Measurements from ENCODE around the gene TAGLN.
"Not testable (repeated sequence)": the region's sequence is repeated elsewhere in the genome, so short reads cannot be mapped to it uniquely, and the experiment has no call there.

TAGLN gene

DNA sequence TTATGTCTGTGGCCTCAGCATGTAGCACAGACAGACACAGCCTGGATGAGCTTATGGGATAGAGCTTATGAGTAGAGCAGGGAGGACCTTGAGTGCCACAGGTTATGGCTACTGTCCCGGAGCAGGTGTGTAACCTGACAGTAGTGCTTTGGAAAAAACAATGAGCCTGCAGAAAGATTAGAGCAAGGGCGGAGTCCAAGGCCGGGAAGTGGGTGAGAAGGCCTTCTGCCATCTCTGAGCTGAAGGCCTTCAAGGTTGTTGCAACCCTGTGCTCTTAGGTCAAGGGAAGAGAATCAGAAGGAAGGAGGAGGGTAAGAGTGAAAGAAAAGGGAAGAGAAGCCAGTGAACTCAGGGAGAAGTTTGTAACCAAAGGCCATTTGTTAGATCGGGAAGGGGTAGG lies 3.9 kb upstream of the TAGLN start:
- no peak for DNase-seq (ENCODE audit: low read depth in 2 of 3, low spot score in 2 of 3)

DNA sequence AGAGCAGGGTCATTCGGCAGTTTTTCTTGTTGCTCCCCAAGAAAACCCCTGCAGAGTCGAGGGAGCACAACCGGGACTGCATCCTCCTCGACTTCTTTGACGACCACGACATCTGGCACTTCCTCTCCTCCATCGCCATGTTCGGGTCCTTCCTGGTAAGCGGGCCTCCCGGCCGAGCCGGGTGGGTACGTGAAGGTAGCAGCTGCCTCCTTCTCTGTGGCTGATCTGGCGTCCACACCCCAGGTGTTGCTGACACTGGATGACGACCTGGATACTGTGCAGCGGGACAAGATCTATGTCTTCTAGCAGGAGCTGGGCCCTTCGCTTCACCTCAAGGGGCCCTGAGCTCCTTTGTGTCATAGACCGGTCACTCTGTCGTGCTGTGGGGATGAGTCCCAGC lies 3.4 kb upstream of the TAGLN start:
- DNase-seq (ENCODE audit: low read depth in 2 of 3, low spot score in 2 of 3) = no peak

DNA sequence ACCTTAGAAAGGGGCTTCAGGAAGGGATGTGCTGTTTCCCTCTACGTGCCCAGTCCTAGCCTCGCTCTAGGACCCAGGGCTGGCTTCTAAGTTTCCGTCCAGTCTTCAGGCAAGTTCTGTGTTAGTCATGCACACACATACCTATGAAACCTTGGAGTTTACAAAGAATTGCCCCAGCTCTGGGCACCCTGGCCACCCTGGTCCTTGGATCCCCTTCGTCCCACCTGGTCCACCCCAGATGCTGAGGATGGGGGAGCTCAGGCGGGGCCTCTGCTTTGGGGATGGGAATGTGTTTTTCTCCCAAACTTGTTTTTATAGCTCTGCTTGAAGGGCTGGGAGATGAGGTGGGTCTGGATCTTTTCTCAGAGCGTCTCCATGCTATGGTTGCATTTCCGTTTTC lies 2.2 kb upstream of the TAGLN start:
- DNase-seq (ENCODE audit: low read depth in 2 of 3, low spot score in 2 of 3) = no peak

DNA sequence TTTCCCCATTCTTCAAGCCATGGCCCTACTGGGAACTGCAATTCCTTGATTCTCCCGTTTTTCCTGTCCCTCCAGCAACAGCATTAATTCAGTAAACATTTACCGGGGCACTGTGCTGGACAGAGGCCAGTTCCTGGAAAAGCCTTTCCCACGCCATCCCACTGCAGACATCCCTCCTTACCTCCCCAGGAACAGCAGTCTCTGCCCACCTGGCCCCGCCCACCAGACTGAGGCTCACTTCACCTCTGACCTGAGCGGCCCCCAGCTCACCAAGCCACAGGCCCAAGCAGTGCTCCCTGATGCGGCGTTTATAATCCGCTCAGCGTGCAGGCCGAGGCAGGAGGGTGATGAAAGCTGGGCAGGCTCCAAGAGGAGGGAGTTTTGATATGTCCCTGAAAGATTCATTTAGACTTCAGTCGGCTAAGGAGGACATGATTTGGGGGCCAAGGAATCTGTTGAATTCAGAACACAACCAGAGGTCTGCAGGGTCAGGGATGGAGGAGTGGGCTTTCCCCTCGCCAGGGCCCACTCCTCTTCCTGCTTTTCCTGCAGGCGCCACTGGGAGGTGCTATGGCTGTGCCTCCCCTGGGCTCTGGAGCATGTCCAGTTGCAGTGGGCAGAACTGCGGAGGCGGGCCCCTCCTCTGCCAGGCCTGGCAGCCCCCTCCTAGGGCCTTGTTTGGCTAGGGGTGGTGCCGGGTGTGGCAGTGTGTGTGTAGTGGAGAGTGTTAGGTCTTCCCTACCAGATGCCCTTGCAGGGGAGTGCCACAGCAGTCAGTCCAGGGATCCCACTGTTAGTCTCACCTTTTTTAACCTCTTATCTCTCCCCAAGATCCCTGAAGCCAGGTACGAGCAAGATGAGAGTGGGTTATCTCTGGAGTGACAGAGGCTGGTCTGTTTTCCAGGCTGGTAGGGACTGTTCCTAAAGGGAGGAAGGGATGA lies 1.4 kb upstream of the TAGLN start:
- no peak for DNase-seq (ENCODE audit: low read depth in 2 of 3, low spot score in 2 of 3)

DNA sequence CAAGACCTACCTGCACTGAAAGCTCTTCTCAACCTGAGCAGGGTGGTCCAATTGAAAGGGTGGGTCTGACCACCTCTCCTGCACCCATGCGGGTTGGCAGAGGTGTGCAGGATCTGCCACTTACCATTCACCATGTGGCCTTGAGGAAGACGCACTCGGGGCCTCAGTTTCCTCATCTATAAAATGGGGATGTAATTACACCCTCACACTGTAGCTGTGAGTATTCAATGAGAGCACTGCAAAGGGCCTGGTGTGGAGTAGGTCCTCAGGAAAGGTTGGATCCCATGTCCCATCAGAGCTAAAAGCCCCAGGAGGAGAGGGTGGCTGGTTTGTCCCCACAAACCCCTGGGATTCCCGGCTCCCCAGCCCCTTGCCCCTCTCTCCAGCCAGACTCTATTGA lies 557 bp upstream of the TAGLN start:
- DNase-seq (ENCODE audit: low read depth in 2 of 3, low spot score in 2 of 3) = no peak

DNA sequence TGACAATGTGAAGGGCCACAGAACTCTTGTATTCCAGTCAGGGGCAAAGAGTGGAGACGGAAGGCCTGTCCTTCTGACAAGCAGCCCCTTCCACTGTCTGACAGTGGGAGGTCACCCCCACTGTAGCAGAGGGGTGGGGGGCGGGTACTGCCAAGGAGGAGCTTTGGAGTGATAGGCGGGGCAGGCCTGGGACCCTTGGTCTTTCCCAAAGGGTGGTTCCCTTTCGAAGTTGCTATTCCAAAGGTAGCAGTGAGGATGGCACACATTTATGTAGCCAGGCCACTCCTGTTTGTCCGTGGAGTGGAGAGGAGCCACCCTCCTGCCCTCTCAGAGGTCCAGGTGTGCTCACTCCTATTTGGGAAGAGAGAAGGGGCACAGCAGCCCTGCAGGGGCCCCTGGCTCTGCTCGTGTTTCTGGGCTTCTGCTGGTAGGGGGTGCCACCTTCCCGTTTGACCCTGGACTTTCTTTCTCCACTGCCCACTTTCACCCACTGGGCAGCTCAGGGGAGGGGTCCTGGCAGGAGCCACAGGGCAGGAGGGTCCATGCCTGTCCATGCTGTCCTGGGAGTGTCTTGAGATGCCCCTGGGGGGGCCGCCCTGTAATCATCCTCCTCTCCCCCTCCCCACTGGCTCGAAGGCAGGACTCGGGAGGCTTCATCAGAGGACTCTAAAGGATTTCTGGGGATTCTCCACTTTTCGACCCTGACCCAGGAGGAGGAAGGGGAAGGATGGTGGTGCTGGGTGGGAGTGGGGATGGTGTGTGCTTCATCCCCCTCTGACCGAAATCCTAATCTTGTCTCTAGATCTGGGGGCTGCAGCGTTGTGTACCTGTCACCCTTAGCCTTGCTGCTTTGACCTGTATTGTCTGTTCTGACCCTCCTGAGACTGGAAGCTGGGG lies 994 bp downstream of the TAGLN start:
- no peak for DNase-seq (ENCODE audit: low read depth in 2 of 3, low spot score in 2 of 3)

DNA sequence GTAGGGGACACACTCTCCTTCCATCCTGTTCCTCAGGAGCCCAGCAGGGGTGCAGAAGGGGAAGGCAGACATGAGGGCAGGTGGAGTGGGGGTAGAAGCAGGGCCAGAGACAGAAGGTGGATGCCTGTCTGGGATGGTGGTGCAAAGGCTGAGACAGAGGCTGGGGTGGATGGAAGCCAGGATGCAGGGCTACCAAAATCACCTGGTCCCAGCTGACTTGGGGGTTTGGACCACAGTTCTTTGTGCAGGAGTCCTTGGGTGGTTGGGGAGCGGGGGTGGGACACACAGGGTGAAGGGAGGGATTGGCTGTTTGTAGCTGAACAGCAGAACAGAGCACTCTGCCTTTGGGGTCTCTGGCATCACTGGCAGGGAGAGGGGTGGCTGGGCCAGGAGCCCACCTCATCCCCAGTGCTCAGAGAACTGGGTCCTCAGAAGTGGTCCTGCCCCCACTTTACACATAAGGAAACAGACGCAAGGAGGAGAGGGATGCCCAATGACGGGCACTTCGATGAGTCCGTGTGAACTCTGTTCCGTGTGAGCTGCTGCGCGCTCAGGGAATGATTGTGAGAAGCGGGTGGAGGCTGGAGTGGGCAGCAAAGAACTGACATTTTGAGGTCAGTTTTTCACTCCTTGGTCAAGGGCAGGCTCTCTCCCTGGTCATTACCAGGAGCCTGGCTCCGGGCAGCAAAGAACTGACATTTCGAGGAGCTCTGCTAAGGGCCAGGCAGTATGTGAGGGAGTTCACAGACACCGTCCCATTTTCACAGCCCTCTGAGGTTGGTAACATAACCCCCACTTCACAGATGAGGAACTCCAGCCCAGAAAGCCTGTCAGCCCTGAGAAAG lies 1.9 kb downstream of the TAGLN start:
- no peak for DNase-seq (ENCODE audit: low read depth in 2 of 3, low spot score in 2 of 3)

DNA sequence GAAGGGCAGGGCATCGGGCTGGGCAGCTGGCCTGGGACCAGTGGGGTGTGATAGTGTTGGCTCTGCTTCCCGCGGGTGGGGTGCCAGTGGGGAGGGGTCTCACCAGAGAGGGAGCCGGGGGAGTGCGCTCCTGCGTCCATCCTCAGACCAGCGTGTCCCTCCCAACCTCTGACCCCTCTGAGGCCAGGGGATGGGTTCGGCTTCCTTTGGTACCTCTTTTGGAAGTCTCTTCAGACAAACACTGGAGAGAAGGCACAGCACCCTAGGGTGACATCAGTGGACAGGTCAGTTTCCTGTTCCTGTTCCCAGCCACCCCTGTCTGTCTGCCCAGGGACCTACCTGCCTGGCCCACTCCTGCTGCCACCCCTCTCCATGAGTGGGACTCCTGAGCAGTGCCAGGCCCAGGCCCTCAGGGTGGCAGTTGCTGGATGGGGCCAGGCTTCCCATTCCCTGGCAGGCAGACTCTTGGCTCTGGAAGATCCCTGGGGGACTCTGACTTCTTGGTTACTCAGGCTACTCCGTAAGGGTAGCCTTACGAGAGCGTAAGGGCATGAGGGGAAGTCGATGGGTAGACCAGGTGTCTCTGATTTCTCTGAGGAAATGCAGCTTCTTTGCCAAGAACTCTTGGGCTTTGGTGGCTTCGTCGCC lies 2.6 kb downstream of the TAGLN start:
- DNase-seq (ENCODE audit: low read depth in 2 of 3, low spot score in 2 of 3) = no peak

DNA sequence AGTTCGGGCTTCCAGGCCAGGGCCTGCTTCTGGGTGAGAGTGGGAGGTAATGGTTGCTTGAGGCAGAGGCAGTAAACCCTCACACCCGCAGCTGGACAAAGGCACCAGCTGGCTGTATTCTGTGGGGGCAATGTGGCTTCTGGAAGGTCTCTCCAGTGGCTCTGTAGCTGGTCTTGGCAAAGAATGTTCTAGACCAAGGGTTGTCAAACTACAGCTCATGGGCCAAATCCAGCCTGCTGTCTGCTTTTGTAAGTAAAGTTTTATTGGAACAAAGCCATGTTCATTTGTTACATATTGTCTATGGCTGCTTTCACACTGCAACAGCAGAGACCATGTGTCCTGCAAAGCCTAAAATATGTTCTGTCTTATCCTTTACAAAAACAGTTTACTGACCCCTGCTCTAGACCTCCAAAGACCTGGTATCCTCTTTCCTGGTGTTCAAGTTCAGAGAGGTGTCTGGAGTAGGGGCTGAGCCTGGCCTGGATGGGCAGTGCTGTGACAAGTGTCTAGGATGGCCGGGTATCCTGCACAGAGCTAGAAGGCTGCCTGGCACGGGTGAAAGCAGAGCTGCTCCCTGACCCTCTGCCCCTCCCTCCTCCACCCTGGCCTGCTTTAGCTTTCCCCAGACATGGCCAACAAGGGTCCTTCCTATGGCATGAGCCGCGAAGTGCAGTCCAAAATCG lies 3.4 kb downstream of the TAGLN start:
- no peak for DNase-seq (ENCODE audit: low read depth in 2 of 3, low spot score in 2 of 3)

DNA sequence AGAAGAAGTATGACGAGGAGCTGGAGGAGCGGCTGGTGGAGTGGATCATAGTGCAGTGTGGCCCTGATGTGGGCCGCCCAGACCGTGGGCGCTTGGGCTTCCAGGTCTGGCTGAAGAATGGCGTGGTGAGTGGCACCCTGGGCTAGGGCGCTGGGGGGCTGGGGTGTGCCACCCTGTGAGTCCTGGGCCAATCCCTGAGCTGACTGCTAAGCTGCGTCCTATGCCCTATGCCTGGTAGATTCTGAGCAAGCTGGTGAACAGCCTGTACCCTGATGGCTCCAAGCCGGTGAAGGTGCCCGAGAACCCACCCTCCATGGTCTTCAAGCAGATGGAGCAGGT lies 3.9 kb downstream of the TAGLN start:
- DNase-seq (ENCODE audit: low read depth in 2 of 3, low spot score in 2 of 3) = no peak

DNA sequence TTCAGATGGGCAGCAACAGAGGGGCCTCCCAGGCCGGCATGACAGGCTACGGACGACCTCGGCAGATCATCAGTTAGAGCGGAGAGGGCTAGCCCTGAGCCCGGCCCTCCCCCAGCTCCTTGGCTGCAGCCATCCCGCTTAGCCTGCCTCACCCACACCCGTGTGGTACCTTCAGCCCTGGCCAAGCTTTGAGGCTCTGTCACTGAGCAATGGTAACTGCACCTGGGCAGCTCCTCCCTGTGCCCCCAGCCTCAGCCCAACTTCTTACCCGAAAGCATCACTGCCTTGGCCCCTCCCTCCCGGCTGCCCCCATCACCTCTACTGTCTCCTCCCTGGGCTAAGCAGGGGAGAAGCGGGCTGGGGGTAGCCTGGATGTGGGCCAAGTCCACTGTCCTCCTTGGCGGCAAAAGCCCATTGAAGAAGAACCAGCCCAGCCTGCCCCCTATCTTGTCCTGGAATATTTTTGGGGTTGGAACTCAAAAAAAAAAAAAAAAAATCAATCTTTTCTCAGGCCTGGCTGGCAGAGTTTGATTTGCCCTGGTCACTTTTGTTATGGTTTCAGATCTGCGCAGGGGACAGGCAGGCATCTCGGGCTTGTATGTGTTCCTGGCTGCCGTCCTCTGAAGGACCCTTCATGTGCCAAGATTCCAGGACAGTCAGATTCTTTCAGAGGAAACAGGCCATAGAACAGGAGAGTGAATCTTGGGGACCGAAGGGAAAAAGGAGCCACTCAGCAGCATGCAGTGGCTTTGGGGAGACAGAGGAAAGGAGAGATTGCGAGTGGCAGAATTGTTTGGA lies 5.3 kb downstream of the TAGLN start:
- no peak for DNase-seq (ENCODE audit: low read depth in 2 of 3, low spot score in 2 of 3)

DNA sequence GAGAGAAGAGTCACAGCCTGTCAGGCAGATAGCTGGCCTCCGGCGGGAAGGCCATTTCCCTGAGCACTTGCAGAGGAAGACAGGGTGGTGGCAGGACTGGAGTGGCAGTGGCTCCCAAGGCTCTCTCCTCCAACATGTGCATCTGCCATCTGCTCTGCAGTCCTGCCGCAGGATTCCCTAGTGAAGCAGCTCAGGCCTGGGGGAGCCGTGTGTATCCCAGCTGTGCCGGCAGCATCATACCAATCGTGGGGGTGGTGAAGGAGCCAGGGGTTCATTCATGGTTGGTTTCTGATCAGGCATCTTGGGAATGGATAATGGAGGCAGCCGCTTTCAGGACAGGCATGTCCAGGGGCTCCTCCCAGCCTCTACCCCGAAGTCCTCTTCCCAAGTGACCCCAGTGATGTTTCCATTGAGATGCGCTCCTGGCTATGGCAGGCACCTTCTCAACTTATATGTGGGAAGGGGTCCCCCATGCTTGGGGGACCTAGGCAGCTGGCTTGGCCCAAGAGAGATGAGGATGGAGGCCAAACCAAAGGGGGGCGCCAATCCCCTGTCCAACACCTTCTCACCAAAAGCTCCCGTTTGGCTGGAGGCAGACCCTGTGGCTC lies 6.1 kb downstream of the TAGLN start:
- DNase-seq (ENCODE audit: low read depth in 2 of 3, low spot score in 2 of 3) = no peak

DNA sequence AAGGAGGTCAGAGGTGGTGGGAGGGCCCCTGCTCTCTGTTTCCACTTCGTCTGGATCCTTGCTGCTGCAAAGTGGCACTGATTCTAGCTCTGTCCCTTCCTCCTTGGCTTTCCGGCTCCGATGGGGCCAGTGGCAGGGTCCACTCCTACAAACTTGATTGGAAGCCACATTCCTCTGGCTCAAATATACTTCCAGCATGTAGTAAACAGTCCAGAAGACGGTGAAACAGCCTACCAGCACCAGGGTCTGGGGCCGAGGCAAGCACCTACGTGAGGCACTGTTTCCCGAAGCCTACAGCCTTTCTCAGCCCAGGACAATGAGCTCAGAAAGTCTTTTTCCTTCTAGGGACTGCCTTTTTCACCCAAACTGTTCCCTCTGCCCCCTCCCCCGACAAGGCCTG lies 6.9 kb downstream of the TAGLN start:
- not testable (repeated sequence) for DNase-seq (ENCODE audit: low read depth in 2 of 3, low spot score in 2 of 3)

DNA sequence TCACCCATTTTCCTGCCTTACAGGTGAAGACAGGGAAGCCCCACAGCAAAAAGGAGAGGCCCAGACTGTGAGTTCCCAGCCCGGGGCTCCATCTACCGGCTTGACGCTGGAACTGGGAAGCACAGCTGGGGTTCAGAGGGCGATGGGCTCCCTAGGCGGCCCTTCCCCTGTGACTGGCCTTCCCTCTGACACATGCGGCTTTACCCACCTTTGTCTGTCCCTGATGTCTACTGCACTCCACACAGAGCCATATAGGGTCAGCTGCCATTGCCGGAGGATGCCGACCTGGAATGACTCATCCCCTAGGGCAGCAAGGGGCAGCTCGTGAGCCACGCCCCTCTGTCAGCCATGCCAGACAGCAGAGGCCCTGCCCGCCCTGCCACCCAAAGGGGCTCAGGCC lies 7.7 kb downstream of the TAGLN start:
- not testable (repeated sequence) for DNase-seq (ENCODE audit: low read depth in 2 of 3, low spot score in 2 of 3)

DNA sequence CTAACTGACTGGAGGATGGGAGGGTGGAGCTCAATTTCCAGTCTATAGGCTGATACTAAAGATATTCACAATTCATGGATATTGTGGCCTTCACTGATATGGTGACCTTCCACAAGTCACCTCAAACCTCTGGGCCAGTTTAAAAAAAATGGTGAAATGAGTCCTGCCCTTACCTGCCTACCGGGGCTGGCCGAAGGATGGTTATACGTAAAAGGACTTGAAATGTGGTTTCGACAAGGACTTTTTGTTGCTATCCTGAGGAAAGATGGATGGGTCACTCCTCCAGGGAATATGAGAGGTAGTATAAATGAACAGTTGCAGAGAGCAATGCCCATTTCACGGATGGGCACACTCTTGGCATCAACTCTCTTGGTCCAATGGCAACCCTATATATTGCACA lies 8.3 kb downstream of the TAGLN start:
- not testable (repeated sequence) for DNase-seq (ENCODE audit: low read depth in 2 of 3, low spot score in 2 of 3)

DNA sequence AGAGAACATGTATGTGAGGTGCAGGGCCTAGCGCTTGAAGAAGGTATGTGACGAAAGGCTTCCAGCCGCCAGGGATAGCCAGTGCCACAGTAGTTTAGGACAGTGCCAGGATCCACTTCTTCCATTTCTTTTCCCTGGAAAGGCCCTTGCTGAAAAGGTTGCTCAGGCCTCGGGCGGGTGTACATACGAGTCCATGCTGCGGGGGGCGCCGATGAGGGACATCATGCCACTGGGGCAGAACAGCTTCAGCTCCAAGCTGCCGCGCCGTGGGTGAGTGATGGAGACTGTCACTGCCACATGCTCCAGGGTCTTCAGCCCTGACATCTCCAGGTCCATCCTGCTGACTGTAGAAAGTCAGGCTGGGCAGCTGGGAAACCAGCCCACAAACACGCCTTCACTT lies 9.5 kb downstream of the TAGLN start:
- DNase-seq (ENCODE audit: low read depth in 2 of 3, low spot score in 2 of 3) = not testable (repeated sequence)

DNA sequence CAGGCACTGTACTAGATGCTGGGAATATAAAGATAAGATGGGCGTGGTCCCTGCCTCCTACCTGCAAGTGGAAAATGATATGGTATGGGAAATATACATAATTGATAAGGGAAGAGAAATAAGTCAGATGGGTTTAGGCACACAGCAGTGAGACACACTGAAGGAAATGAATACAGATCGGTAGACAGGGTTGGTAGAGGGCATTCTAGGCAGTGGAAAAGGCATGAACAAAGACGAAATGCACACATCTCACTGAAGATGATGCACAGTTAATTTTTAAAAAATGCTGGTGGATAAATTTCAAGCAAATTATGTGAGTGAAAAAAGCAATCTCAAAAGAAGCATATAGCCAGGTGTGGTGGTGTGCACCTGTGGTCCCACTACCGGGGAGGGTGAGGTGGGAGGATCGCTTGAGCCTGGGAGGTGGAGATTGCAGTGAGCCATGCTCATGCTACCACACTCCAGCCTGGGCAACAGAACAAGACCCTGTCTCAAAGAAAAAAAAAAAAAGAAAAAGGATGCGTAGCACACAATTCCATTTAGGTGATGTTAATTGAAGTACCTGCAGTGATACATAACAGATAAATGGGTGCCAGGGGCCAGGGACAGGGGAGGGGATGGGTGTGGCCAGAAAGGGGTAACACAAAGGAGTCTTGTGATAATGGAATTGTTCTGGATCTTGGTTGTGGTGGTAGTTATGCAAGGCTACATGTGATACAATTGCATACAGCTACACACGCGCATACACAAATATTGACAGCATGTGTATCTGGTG lies 10.4 kb downstream of the TAGLN start:
- DNase-seq (ENCODE audit: low read depth in 2 of 3, low spot score in 2 of 3) = not testable (repeated sequence)

DNA sequence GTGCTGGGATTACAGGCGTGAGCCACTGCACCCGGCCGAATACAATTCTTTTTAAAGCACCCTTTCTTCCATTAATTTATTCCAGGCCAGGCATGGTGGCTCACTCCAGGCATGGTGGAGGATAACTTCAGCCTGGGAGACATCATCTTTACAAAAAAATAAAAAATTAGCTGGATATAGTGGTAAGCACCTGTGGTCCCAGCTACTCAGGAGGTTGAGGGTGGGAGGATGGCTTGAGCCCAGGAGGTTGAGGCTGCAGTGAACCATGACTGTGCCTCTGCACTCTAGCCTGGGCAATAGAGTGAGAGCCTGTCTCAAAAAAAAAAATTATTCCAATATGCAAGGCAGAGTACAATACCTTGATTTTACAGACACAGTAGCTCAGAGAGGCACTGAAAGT lies 11.4 kb downstream of the TAGLN start:
- DNase-seq (ENCODE audit: low read depth in 2 of 3, low spot score in 2 of 3) = no peak
